PFSK-1 (cell line): ENCODE results near the gene TACR1.

ENCODE experiments used
- FOXP2 ChIP-seq: optimal IDR thresholded peaks from 2 replicates; pipeline ENCODE3; 2011; ENCODE audit warnings: borderline replicate concordance, control low read depth, inconsistent platforms; ENCODE audit not compliant: insufficient read depth; ENCODE audit errors: extremely low read length, extremely low read depth
- POLR2AphosphoS5 ChIP-seq: IDR thresholded peaks from 2 replicates; pipeline ENCODE4 v1.6.1; 2012; ENCODE audit warnings: low read depth, mild to moderate bottlenecking, control low read depth, low read length, moderate library complexity
- SIN3A ChIP-seq: IDR thresholded peaks from 2 replicates; pipeline ENCODE4 v1.6.1; 2012; ENCODE audit warnings: mild to moderate bottlenecking, low read length, moderate library complexity, borderline replicate concordance; ENCODE audit not compliant: insufficient read depth
- TAF1 ChIP-seq: IDR thresholded peaks from 2 replicates; pipeline ENCODE4 v1.6.1; 2012; ENCODE audit warnings: low read length, control low read depth, borderline replicate concordance; ENCODE audit not compliant: insufficient read depth
- TF ChIP-seq, protein P1 (sequence below), 2 experiments: IDR thresholded peaks; 2 replicates each; pipeline versions ENCODE4 v1.6.1 to v1.8.0; 2011 to 2012; ENCODE audit warnings: low read depth in 2 of 2, low read length in 2 of 2, control low read depth in 1 of 2, inconsistent platforms in 1 of 2, mild to moderate bottlenecking in 1 of 2, moderate library complexity in 1 of 2; ENCODE audit not compliant: insufficient read depth in 1 of 2

The TACR1 gene

DNA sequence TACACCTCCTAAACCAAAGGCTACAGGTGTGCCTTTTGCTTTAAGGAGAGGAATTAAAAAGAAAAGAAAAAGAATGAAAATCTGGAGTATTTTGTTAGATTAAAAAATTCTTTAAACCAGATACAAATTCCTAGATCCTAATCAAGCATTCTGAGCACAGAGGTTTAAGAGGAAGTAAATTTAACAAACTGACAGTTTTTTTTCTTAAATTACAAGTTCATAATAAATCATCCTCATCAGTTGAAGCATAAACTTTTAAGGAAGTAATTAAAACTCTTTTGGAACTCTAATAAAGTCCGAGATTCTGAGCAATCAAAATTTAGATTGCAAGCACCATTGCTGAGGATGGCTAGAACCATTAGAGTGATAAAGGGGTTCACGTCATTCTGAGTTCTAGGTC is 165.8 kb downstream of the TACR1 start:
- TF ChIP-seq SIN3A (no peak), TAF1 (no peak), FOXP2 (no peak), POLR2AphosphoS5 (no peak)
- TF ChIP-seq, protein P1, sequence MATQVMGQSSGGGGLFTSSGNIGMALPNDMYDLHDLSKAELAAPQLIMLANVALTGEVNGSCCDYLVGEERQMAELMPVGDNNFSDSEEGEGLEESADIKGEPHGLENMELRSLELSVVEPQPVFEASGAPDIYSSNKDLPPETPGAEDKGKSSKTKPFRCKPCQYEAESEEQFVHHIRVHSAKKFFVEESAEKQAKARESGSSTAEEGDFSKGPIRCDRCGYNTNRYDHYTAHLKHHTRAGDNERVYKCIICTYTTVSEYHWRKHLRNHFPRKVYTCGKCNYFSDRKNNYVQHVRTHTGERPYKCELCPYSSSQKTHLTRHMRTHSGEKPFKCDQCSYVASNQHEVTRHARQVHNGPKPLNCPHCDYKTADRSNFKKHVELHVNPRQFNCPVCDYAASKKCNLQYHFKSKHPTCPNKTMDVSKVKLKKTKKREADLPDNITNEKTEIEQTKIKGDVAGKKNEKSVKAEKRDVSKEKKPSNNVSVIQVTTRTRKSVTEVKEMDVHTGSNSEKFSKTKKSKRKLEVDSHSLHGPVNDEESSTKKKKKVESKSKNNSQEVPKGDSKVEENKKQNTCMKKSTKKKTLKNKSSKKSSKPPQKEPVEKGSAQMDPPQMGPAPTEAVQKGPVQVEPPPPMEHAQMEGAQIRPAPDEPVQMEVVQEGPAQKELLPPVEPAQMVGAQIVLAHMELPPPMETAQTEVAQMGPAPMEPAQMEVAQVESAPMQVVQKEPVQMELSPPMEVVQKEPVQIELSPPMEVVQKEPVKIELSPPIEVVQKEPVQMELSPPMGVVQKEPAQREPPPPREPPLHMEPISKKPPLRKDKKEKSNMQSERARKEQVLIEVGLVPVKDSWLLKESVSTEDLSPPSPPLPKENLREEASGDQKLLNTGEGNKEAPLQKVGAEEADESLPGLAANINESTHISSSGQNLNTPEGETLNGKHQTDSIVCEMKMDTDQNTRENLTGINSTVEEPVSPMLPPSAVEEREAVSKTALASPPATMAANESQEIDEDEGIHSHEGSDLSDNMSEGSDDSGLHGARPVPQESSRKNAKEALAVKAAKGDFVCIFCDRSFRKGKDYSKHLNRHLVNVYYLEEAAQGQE (IDR thresholded peaks at IDR 0.05; ENCODE audit: insufficient read depth in 1 of 2, low read depth in 2 of 2, low read length in 2 of 2) = no peak

DNA sequence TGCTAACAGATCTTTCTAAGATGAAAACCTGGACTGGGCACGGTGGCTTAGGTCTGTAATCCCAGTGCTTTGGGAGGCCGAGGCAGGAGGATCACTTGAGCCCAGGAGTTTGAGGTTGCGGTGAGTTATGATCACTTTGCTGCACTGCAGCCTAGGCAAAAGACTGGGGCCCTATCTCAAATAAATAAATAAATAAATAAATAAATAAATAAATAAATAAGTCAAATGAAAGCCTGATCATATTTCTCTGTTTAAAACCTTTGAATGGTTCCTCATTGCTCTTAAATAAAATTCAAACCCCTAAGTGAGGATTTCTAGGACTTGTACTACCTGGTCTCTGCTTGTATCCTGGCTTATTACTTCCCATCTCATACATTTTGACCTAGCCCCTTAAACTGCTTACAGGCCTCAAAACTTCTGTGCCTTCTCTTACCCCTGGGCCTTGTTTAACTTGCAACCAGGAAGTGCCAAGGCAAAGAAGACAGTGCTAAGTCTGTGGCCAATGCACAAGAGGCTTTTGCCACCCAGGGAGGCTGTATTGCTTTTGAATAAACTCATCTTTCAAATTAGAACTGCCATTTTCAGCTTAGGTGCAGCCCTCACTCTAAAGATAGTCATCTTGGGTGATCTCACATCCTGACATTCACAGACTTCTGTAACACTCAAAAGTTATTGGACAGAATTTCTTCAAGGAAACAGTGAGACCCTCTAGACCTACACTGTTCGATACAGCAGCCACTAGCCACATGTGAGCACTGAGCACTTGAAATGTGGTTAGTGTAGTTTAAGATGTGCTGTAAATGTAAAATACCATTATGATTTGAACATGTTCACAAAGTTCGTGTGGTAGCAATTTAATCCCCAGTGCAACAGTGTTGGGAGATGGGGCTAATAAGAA is 167.2 kb downstream of the TACR1 start:
- TF ChIP-seq POLR2AphosphoS5 (no peak), SIN3A (no peak), TAF1 (no peak), FOXP2 (no peak)
- TF ChIP-seq, protein P1 (IDR thresholded peaks at IDR 0.05; ENCODE audit: insufficient read depth in 1 of 2, low read depth in 2 of 2, low read length in 2 of 2) = no peak

DNA sequence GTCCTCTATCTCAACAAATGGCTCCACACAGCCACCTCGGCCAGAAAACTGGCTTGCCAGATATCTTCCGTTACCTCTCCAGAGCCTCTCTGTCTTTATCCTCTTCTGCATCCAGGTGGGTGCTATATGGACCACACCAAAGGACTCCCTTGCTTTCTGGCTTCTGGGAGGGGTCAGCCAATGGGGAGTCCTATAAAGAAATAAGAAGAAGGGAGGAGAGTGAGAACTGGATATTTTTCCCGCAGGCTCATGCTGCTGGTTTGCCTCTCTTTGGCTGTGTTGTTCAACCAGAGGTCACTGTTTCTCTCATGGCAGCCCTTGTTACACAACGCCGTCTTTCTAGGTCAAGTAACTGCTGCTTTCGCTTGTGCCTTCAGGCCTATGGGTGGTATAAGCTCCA is 168.1 kb downstream of the TACR1 start:
- no peak for TF ChIP-seq POLR2AphosphoS5
- no peak for TF ChIP-seq SIN3A
- TF ChIP-seq, protein P1 (IDR thresholded peaks at IDR 0.05; ENCODE audit: insufficient read depth in 1 of 2, low read depth in 2 of 2, low read length in 2 of 2) = no peak
- no peak for TF ChIP-seq FOXP2
- no peak for TF ChIP-seq TAF1

DNA sequence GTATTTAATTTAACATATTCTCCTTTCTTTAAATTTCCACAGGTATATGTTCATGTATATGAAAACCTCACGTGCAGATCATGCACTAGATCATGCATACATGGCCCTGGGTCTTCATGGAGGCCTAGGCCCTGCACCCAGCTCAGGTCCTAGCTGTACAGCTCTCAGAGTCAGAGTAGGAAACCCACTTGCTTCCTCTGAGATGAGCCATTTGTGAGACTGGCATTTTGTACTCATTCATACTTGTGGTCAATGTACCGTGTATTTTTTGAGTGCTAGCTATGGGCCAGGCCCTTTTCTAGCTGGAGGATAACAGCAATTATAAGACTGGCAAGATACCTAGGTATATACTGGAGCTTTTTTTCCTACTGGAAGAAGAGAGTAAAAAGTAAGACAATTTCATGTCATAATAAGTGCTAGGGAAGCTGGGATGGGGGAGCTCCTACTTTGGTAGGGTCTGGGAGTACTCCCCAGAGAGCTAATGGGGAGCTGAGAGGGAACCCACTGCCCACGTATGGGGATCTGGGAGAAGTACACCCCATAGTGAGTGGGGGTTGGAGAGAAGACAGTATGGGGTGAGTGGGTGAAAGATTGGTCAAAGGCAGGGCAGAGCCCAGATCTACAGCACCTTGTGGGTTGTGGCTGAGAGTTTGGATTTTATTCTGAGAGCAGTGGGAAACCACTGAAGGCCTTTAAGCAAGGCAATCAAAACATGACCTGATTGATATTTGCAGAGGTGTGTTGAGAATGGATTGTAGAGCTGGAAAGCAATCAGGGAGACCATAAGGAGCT is 168.9 kb downstream of the TACR1 start:
- TF ChIP-seq FOXP2 (no peak), POLR2AphosphoS5 (no peak), TAF1 (no peak), SIN3A (no peak)
- TF ChIP-seq, protein P1 (IDR thresholded peaks at IDR 0.05; ENCODE audit: insufficient read depth in 1 of 2, low read depth in 2 of 2, low read length in 2 of 2) = no peak
